Stimulated activated CD8-positive, alpha-beta memory T cell treated with anti-CD3 and anti-CD28 coated beads, Interleukin-4, amount 100 ng/mL, for 4 hours (primary cell): ENCODE measurements around the gene CDC42EP4.
"Not testable (repeated sequence)": the region's sequence is repeated elsewhere in the genome, so short reads cannot be mapped to it uniquely, and the experiment has no call there.

ENCODE experiments used
- DNase-seq, 2 donors: peaks; one replicate each; pipeline ENCODE4 v3.0.0-alpha.2; 2020; ENCODE audit warnings: low read depth in 2 of 2, low spot score in 1 of 2

The CDC42EP4 gene

DNA sequence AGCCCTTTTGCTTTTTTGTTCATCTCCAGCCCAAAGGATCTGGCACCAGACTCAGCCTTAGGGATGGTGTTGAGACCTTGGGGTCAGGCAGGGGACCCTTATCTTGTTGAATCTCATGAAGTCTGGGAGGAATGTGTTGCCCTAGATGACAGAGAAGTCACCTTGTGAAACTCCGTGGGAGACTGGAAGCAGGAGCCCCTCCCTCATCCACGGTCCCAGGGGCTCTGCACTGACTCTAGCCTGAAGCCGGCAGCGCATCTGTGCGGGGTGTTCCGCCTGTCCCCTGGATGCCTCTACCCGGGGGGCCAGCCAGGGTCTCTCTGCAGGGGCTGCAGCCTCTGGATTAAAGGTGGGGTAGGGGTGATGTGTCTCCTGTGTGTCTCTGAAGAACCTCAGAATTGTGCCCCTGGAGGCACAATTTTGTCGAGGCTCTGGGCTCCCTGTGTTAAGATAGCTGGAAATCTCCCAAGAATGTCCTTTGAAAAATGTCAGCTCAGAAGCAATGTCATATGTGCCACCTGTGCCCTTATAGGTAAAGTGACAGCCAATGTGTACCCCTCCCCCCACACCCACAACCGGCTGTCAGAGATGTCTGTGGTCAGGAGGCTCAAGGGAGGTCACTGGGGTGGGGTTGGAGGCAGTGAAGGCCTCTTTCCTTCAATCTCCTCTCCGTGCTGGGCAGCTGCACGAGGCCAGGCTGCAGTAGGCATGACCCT lies 32.1 kb upstream of the CDC42EP4 start:
- no peak for DNase-seq

DNA sequence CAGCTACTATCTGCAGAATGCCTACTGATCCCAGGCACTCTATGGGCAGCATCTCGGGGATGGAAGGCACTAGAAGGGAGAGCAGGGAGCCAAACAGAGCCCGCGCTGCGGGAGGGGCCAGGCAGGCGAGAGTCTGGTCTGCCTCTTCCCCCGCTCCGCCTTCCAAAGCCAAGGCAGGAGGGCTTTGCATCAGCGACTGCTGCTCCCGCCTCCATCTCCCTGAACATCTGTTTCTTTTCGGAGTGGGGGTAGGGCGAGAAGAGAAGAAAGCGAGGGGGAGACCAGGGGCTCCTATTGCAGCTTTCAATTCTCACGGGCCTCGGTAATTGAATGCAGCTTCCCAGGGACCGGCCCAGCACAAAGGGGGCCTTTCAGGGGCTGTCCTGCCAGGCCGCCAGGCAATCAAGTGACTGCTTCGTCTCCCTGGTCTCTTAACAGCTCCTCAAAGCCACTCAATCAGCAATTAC lies 31.4 kb upstream of the CDC42EP4 start:
- no peak for DNase-seq

DNA sequence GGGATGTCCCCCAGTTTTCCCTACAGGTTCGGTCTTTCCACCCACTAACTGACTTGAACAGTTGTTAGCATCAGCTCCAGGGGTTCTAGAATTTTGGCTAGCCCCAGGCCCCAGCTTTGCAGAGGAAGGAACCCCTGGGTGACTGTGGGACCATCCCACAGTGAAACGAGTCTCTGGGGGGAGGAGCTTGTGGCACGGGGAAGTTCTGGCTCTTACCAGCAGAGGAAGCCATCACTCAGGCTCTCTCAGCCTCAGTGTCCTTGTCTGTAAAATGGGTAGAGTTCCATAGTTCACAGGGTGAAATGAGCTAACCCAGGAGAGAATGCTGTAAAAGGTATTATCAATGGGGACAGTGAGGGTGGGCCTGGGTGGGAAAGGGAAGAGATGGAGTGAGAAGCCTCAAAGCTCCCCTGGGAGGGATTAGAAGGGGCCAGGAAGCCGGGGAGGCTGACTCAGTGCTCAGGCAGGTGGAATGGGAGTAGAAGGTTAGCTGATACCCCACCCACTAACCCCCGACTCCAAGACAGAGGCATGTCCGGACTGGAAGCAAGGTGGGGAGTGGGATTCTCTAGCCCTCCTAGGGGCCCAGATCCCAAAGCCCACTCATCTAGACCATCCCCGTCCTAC lies 30.9 kb upstream of the CDC42EP4 start:
- no peak for DNase-seq

DNA sequence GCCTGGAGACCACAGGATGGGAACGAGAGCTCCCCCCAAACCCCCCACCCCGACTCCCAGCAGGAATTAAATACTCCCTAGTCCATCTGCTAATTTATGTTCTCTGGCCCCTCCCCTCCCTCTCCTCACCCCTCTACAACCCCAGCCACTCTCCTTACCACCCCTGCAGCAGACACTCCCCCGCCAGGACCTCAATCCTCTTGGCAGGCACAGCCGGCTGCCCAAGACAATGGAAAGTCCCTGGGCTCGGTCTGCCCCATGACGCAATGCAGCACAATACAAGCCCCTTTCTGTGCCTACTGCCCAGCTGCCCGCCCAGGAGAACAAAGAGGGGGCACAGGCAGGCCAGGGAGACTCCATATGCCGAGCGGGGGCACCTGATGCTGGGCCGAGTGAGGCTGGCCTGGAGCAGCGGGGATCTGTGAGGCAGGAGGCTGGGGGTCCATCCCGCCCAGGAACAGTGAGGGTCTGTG lies 30.3 kb upstream of the CDC42EP4 start:
- no peak for DNase-seq

DNA sequence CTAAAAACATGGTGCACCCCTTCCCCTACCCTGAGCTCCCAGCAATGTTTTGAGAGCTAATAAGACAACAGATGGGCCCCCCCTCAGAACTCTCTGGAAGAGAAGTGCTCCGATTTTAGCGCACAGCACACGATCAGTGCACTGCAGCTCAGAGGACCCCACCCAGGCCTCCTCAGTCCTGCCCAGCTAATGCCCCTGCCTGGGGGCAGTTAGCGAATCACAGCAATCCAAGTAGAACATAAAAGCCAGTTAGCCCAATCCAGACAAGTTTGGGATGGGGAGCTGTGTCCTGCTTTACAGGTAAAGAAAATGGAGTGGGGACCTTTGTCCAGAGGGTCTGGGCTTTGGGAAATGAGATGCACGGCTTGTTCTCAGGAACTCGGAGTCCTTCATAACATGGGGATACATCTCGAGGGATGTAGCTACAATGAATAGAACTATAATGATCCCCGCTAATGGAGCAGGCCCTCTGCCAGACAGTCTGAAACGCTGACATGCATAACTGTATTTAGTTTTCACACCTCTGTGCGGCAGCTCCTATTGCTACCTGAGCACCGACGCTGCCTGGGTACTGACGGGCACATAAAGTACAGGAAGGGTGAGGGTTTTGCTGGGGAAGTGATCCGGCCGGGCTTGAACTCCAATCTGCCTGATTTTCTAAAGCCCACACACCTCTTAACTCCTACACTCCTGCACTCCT lies 29.7 kb upstream of the CDC42EP4 start:
- no peak for DNase-seq

DNA sequence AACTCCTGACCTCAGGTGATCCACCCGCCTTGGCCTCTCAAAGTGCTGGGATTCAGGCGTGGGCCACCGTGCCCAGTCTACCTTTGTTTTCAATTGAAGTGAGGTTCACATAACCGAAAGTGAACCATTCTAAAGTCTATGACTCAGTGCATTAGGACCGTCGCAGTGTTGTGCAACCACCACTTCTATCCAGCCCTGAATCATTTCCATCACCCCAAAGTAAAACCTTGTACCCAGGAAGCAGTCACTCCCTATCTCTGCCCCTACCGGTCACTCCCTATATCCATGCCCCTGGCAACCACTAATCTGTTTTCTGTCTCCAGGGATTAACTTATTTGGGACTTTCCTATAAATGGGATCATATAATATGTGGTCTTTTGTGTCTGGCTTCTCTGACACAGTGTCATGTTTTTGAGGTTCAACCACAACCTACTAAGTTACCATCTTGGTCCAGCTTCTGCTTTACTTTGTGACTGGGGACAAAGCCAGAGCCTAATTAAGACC lies 28.3 kb upstream of the CDC42EP4 start:
- no peak for DNase-seq

DNA sequence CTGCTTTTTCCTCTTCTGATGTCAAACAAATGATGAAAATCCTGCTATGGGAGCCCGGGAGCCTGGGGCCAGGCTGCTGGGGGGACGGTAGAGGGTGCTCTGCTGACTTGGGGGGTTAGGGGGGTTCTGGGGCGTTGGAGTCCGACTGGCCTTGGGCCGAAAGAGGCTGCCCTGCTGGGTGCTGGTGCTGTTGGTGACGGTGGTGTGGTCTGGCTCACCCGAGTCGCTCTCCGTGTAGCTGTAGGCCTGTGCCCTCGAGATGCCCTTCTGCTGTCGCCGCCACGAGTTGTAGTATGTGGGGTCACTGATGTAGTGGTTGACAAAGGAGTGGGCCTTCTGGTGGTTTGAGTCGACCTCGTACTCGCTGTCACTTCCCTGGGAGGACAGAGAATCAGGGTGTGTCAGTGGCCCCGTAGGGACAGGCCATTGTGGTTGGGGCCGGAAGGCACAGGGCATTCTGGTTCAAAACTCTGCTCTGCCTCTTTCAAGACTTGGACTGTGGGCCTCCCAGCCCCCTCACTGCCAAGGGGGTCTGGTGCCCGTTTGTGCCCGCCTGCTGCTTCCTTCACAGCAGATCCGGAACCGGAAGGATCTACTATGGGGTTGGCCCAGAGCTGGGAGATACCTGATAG lies 26.9 kb upstream of the CDC42EP4 start:
- DNase-seq: no peak

DNA sequence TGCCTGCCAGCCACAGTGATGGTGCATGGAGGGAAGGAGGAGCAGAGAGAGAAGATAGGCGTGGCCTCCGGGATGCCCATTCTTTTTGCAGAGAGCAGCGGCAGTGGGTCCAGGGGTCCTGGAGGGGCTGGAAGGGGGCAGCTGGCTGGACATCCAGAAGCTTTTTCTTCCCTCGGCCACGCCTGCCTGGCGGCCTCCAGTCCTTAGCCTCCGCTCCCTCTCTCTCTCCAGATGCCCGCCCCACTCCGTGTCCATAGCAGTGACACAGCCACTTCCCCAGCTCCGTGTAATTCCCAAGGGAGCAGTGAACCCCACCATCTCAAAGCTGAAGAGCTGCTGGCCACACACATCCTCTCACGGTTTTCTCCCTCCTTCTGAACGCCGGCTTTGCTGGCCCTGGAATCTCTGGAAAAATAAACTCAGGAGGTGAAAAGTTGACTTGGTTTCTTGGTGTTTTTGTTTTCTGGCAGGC lies 26.3 kb upstream of the CDC42EP4 start:
- DNase-seq: no peak

DNA sequence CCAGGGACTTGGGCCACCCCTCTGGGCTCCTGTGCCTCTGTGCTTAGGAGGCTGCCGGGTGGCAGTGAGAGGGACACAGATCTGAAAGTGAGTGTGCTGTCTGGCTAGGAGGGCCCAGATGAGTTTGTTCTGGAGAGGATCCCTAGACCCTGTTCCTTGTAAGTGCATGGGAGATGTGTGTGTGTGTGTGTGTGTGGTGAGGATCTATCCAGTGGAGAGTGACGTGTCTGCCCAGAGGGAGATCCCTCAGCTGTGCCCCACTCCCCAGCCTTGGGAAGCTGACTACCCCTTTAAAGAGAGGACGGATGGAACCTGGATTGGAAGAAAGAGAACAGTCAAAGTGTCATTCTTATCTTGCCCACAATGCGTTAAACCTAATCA lies 25.5 kb upstream of the CDC42EP4 start:
- DNase-seq: no peak

DNA sequence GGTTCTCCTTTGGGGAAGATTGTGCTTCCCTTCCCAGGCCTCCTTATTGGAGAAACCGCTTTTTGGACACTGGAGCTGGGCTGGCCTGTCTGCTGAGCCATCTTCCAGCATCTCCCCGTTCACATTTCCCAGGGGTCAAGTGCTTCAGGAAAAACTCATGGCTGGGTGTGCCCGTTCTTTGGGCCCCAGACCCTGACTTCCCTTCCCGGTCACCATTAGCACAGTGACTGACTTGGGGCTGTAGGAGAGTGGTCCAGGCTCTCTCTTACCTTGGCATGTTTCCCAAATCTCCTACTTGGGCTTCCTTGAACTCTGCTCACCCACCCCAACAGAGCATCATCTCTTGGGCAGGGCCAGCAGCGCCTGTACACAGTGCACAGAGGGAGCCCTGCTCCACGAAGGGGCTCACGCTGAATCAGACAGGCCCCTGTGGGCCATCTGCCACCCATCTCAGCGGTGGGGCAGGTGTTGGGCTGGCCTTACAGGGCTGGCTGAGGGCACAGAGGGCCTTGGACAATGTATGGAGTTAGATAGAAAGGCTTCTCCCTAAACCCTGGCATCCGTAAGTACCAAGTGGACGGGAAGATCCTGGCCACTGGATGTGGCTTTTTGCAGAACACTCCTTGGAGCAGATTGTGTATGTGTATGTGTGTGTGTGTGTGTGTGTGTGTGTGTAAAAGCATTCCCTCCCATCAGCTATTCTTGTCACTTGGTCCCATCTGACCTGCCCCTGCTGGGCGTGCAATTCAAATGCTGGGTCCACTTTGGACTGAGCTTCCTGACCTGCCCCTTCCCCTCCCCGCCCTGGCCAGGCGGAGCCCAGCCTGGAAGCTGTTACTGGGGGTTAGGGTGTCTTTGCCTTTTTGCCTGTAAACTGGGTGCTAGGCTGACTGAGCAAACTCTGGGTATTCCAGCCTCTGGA lies 24.9 kb upstream of the CDC42EP4 start:
- no peak for DNase-seq

DNA sequence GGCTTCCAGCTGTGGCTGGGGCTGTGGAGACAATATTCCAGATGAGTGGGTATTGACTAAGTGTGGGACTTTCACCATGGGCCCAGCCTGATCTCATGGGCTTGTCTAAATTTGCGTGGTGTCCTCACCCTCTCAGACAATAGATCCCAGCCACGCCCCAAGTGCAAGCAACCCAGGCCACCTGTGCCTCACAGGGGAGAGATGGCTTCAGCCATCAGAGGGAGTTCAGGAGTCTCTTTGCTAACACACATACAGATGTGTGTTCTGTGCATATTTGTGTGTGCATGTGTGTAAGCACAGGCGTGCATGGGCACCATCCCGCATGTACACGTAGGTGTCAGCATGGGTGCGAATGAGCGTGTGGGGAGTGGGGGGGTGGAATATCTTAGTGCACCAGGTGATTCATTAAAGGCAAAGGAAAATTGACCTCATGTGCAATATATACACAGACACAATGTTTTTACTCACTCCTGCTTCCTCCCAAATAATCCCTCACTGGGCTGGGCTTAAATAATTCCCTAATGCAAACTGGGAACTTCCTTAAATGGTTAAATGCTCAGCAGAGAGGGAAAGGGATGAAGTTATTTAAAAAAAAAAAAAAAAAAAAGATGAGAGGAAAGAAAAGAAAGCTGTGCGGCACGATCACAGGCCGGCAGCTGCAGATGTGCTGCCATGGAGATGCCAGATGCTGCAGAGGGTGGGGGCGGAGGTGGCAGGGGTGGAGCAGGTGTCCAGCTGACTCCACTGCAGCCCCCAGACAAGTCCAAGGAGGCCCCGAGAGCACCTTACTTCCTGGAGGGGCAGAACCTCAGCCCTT lies 24.0 kb upstream of the CDC42EP4 start:
- no peak for DNase-seq

DNA sequence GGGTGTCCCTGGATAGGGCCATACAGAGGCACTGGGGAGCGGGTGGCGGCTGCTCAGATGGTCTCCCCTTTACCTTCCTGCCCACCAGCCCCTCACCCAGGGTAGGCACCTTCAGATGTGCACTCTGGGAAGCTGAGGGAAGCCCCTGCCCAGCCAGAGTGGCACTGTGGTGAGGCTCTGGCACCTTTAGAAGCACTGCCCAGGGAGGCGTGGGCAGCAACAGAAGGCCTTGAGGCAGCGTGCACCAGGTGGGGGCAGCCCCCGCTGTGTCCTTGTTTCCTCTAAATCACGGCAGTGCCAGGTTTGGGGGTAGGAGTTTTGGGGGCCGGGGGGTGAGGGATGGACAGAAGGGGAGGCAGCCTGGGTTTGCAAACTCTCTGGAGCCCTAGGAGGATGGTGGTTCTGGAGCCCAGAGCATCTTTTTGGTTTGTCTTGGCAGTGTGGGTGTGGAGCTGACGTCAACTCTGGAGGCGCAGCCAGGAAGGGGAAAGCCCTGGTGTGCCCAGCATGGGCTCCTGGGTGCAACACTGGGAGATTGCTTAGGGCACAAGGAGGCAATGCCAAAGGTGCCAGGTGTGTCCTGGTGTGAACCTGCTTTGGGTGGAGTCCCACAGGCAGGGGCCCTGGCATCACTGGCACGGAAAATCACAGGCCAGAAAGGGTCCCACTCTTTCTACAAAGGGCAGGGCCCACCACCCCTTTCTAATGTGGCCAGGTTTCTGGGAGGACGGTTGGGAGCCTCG lies 23.1 kb upstream of the CDC42EP4 start:
- no peak for DNase-seq

DNA sequence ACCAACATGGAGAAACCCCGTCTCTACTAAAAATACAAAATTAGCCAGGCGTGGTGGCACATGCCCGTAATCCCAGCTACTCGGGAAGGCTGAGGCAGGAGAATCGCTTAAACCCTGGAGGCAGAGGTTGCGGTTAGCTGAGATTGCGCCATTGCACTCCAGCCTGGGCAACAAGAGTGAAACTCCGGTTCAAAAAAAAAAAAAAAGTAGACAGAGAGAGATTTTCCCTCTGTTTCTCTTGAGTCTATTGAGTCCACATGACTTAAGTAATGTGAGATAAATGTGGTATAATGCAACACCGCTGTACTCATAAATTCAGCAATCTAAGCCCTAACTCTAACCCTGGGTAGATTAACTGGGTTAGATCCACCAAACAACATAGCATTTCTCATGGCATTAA lies 21.6 kb upstream of the CDC42EP4 start:
- not testable (repeated sequence) for DNase-seq

DNA sequence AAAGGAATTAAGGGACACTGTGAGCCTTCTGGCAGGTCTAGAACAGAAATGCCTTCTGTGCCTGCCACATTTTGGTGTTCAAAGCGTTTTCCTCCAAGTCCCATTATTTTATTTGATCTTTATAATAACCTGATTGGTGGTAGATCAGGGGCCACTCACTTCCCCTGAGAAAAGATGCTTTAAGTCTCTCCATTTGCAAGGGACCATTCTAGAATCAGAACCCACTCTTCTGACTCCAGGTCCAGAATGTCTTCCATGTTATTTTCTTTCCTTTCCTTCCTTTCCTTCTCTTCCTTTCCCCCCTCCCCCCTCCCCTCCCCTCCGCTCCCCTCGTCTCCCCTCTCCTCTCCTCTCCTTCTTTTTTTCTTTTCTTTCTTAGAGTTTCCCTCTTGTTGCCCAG lies 19.3 kb upstream of the CDC42EP4 start:
- DNase-seq: no peak

DNA sequence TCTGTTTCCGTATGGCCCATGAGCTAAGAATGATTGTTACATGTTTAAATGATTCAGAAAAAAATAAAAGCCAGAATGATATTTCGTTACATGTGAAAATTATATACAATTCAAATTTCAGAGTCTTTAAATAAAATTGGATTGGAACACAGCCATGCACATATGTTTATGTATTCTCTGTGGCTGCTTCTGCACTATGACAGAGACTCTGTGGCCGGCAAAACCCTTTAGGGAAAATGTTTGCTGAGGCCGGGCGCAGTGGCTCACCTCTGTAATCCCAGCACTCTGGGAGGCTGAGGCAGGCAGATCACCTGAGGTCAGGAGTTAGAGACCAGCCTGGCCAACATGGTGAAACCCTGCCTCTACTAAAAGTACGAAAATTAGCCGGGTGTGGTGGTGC lies 15.9 kb upstream of the CDC42EP4 start:
- DNase-seq: no peak

DNA sequence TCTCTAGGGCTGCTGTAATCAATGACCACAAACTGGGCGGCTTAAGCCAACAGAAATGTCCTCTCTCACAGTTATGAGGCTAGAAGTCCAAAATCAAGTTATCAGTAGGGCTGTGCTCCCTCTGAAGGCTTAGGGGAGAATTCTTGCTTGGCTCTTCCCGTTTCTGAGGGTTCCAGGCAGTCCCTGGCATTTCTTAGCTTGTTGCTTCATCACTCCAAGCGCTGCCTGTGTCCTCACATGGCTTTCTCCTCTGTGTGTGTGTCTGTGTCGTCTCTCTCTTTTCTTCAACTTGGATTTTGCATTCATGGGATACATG lies 13.7 kb upstream of the CDC42EP4 start:
- no peak for DNase-seq

DNA sequence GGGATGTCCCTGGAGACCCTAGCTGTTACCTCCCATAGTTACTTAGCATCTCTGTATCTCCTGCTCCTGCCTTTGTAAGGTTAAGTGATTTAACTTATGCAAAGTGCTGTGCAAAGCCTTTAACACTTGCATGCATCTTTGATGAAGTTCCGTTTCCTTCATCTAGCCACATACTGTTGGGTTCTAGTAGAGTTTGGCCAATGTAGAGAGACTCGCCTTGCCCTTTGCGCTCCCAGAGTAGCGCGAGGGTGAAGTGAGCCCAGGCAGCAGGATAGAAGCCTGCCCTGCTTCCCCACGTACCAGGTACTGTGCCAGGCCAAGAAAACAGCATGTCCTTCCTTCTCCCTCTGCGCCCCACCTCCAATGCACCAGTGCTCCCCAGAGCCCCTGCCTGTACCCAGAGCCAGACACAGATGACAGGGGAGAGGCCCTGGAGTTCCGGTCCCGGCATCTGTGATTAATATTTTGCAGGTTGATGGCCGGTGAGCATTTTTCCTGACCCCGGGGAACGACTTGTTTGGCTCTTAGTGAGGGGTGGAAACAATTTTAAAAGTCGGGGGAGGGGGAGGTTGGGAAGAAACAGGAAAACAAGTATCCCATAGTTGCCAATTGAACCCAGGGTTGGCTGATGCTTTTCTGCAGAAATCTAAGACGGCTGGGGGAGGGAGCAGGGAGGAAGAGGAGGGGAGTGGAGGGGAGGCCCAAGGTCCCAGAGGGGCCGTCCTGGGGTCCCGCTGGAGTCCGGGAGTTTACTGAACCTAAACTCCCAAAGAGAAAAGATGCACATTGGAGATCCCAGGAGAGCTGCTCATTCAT lies 13.1 kb upstream of the CDC42EP4 start:
- DNase-seq: no peak

DNA sequence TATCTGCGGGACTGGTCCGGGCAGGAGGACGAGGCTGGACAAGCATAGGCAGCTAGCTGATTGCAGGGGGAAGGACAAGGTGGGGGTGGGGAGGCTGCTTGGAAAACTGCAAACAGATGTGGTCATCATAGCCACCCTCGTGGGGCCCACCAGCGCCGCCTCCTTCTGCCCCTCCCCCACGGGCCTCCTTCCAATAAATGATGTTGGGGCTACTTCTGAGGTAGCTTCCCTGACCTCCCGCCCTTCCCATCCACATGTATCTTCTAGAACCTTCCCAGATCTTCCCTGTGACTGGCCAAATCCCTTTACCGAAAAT lies 12.3 kb upstream of the CDC42EP4 start:
- no peak for DNase-seq
